HT1080 (cell line): ENCODE results near the gene CBLL1. TPM values are rescaled to one million over a fixed set of nuclear protein-coding genes. Genes with fewer than 3 reads are reported as not detected.

Source experiments
- DNase-seq: peaks from one replicate; pipeline ENCODE4 v3.0.0-alpha.2; 2015; ENCODE audit warnings: low read depth
- total RNA-seq: library from RNA; depleted of rRNA; stranded (reverse); fragments of >200 nt; shearing (Covaris generic); gene quantifications from 2 replicates; pipeline ENCODE4 v1.2.3, GENCODE V29; 2014

Gene CBLL1
- total RNA-seq, 1 experiment from 2014 or later = 25.2 TPM

DNA sequence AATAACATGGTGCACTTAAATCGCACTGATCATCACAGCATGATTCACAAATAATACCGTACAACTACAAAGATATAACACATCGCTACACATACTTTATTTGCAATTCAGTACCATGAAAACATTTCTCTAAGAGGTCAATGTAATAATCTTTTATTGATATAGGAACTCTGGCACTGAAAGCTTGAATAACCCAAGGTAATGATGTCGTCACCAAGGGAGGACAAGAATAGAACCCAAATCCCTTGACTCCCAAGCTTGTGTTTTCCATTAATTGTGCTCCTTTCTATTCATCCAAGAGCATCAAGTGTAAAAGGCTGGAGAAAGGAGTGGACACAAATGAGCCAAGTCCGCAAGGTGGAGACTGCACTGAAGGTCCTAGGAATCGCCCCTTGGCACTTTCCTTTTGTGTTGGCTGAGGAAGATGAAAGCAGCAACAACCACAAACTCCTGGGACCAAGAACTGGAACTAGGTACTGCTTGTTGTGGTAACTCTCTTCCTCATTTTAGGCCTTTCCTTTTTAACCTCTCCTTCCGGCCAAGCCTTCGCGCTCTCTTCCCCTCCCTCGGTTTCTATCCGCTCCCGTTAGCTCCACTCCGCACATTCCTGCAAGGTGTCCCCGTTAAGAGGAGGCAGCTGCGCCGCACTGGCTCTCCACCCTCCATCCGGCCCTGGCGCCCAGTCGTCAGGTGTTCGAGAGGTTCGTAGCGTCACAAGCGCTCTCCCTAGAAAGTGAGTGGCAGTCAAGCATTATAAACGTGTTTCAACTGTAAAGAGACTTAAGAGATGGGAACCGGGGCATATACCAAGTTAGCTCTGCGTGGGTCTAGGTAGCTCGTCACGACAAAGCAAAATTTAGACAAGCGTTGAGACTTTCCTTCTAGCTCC is 1.0 kb upstream of the CBLL1 start:
- DNase-seq = no peak

DNA sequence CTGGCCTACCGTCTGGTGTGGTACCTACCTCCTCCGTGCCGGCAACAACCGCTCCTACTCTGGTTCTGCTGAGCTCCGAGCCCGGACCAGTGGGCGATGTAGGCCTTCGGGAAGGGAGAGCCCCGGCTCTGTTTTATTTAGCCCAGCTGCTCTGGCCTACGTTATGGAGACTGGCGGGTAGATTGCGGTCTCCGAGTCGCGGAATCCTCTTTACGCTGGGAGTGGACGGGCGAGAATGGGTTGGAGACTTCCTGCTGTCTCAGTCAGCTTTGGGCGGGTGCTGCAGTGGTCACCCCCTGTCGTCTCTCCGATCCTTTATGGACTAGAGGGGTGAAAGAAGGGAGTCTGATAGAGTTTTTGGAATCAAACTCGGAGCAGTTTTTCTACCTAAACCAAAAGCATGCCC is 406 bp downstream of the CBLL1 start:
- DNase-seq = no peak

DNA sequence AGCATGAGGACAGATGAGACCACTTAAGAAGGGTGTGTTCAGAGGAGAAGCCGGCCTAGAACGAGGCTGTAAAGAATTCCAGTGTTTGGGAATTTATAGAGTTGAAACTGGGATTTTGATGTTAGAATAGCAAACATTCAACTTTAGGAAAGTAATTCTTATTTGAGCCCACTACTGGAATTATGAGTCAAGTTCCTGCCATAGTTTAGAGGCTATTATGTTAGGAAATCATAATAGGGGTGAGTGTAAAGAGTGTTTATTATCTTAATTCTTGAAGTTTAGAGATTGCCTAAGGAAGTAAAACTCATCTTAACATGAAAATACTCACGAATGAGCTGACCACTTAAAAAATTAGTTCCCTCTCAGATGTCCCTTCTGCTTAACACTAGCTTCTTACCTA is 2.1 kb downstream of the CBLL1 start:
- no peak for DNase-seq

DNA sequence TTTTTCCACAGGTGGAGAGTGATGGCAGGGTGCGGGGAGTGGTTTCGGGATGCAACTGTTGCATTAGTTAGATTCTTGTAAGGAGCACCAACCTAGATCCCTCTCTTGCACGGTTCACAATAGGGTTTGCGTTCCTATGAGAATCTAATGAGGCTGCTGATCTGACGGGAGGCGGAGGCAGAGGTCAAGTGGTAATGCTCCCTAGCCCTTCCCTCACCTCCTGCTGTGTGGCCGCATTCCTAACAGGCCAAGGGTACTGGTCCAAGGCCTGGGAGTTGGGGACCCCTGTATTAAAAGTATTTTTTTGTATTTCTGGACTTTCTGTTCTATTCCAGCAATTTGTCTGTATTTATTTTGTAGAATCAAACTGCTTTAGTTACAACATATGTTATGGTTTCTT is 7.2 kb downstream of the CBLL1 start:
- no peak for DNase-seq

DNA sequence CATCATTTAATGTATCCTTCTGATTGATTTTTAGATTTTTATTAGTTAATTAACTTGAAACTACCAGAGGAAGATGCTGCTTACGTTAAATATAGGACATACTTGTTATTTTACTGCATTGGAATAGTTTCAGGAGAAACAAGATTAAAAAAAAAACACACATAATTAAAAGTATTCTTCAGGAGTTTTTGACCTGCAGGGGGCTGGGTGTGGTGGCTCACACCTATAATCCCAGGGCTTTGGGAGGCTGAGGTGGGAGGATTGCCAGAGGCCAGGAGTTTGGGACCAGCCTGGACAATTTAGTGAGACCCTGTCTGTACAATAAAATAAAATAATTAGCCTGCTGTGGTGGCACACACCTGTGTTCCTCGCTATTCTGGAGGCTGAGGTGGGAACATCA is 10.7 kb downstream of the CBLL1 start:
- DNase-seq = no peak

DNA sequence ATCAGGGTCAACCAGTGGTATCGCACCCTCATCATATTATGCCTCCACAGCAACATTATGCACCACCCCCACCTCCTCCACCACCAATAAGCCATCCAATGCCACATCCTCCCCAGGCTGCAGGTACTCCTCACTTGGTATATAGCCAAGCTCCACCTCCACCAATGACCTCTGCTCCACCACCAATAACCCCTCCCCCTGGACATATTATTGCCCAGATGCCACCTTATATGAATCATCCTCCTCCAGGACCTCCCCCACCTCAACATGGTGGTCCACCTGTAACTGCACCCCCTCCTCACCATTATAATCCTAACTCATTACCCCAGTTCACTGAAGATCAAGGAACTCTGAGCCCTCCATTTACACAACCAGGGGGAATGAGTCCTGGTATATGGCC is 14.7 kb downstream of the CBLL1 start:
- DNase-seq = no peak

DNA sequence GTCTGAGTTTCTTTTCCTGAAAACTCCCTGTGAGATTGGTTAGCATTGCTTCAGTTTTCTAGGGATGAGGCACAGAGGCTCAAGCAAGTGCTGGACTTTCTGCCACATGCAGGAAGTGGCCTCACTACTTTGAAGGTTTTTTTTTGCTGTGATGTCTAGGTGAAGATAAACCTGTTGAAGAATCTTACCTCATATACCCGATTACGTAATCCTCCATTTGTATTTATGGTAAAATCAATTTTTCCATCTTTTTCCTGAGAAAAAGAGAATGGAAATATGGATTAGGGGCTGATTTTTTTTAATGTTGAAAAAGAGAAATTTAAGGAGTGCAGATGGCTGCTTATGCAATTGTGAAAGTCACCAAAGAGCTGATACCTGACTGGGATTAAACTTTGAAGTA is 23.4 kb downstream of the CBLL1 start:
- DNase-seq = no peak

DNA sequence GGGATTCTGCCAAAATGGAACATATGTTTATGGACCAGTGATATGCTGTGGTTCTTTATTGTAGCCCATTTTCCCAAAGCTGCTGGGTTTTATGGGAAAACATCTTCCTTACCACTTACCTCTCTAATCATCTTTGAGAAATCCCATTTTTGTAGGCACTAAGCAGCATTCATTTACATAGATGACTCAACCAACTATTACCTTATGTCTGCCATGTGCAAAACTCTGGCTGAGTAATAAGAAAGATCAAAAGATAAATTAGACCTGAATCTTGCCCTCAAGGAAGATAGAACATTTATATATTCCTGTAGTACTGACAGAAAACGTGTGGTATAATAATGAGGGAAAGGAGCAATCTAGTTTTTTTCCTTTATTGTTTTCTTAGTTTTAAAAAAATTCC is 24.3 kb downstream of the CBLL1 start:
- DNase-seq = no peak

DNA sequence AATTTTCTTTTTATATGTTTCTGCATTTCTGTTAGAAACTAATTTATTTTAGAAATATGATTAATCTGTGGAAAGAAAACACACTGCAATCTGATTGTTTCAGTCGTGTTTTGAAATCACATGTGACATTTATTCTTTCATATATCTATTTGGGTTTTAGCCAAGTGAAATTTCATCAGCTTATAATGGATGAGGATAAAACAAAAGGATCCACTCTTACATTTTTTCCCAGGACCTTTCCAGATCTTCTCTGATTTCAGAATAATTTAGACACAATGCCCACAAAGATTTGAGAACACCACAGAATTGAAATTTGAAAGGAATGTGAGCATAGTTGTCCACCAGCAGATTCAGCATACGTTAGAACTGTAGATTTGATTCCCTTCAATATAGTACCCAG is 29.1 kb downstream of the CBLL1 start:
- no peak for DNase-seq

DNA sequence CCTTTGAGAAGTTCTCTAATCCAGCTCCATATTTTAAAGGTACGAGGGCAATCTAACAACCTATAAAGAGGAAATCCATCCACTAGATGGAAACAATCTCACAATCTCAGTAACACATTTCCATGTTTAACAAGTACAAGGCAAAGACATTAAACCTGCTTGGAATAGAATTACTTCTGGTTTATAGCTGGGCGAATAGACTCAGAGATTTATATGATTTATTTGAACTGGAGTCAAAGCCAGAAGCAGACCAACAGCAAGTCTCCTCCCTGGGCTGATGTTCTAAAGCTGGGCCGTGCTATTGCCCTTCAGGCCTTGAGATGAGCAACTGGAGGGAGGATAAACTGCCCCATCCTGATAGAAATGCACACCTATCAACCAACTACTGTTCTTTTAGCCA is 33.8 kb downstream of the CBLL1 start:
- no peak for DNase-seq

DNA sequence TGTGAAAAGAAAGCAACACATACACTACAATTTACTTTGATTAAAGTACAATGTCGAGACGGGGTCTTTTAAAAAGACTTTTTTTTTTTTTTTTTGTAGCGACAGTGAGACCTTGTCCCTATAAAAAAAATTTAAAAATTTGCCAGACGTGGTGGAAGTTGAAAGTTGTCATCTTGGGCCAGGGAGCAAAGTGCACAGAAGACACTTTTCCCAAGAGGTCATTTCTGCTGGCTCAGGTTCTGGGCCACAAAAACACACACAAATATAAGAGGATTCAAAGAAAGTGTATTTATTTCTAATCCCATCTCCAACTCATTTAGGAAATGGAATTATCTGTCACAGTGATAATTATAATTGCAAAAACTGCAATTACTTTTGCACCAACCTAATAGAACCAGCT is 34.3 kb downstream of the CBLL1 start:
- DNase-seq = no peak

DNA sequence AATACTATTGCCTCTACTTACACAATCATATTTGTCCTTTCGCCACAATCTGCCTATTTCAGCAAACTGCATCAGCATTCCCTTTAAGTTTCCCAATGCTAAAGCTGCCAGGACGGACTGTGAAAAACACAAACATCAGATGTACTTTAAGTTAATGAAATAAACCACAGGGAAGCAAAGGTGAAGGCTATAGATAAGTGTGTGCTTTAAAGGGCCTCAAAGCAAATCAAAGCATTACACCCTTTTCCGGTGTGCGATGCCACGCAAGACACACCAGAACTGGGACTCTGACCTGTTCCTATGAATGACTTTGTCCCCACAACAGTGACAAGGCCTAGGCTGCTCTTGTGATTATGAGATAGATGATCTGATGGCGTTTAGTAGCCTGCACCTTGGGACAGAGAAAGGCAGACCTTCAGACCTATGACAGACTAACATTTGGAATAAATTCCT is 35.7 kb downstream of the CBLL1 start:
- no peak for DNase-seq

DNA sequence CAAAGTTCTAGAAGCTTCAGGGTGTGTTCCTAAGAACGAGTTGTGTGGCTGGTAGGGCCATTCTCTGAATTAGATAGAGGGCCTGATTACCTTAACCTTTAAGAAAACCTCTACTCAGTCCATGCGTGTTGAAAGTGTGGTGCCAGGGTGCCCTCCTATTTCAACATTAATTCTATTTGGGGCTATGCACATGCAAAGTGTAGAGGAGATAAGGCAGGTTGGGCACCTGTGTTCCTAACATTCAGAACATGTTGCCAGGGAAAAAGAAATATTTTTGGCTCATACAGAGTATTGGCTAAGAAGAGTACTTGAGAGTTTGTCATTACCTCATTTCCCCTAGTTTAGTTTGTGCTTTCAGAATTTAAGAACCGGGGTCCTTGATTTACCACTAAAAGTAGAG is 38.4 kb downstream of the CBLL1 start:
- DNase-seq = no peak

DNA sequence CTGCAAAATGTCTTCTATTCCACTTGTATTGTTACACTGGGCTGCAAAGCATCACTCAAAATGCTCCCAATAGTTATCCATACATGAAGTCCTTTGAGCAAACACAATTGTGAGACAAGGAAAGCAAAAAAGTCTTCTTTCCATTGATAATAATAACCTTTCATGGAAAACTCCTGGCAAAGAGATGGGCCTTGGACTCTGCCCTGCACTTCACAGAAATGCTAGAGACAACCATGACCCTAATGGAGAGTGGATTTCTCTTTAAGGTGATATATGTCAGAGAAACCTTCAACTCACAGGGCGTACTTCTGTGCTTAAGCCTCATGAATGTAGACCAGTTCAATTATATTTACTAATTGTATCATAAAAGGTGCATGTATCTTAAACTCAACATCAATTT is 39.7 kb downstream of the CBLL1 start:
- no peak for DNase-seq

DNA sequence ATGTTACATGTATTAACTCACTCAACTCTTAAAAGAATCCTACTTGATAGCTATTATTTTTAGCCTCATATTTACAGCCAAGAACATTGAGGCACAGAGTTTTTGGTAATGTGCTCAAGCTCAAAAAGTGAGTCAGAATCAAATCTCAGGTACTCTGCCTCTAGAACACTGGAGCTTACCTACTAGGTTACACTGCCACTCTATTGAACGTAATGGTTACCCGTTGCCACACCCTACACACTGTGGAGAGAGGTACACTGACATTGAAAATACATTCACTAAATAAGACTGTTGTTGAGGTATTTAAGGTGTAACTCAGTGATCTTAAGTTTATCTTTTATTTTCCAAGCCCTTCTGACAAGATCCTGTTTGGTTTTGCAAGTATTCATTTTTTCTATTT is 41.2 kb downstream of the CBLL1 start:
- no peak for DNase-seq

DNA sequence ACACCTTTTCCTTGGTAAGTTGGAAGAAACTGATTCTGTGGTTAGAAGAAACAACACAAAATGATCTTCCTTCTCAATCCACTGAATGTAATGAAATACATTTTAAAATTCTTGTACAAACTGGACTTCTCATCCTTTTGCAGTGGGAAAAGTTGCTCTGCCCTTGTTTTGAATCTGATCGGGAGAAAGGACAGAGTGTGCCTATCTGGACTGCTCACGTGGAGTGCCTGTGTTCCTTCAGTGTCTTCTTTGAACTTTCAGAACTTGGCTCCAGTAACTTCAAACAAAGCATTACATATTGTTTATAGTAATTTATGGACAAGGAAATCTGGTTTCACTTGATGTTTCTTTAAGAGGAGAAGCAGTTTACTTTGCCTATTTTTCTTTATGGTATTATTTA is 42.0 kb downstream of the CBLL1 start:
- DNase-seq = no peak

DNA sequence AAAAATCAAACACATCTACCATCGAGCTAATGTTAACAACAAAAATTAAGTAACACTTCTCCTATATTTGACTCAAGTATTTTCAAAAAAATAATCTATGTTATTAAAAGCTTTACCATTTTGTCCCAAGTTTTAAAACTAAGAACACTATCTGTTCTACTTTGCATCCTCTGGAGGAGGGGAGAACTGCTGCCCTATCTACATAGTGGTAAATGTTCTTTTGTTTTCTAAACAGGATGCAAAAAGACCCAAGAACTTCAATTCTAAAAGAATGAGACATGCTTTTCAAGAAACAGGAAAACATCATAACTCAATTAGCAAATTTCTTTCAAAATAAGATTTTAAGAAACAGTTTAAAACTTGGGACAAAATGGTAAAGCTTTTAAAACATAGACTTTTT is 44.3 kb downstream of the CBLL1 start:
- DNase-seq = no peak

DNA sequence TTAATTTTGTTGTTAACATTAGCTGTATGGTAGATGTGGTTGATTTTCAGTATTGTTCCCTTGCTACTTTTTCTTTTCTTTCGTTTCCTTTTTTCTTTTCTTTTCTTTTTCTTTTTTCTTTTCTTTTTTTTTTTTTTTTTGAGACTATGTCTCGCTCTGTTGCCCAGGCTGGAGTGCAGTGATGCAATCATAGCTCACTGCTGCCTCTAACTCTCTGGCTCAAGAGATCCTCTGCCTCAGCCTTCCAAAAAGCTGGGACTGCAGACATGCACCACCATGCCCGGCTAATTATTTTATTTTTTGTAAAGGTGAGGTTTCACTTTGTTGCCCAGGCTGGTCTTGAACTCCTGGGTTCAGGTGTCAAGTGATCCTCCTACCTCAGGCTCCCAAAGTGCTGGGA is 44.7 kb downstream of the CBLL1 start:
- DNase-seq = no peak

DNA sequence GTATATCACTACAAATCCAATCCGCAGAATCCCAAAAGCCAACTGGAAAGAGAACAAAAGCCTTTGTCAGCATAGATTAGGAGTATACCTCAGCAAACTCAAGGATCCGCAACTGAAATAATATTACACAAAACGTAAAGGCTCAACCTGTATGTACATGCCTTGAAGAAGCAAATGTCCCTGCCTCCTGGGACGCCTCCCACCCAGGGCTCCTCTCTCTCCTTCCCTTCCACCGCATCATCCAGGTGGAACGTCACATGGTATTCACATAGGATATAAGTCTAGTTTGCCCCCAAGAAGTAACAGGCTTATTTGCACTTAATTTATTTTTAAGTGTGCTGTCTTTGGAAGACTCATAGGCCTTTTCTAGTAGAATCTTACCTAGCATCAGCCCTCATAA is 45.7 kb downstream of the CBLL1 start:
- no peak for DNase-seq

DNA sequence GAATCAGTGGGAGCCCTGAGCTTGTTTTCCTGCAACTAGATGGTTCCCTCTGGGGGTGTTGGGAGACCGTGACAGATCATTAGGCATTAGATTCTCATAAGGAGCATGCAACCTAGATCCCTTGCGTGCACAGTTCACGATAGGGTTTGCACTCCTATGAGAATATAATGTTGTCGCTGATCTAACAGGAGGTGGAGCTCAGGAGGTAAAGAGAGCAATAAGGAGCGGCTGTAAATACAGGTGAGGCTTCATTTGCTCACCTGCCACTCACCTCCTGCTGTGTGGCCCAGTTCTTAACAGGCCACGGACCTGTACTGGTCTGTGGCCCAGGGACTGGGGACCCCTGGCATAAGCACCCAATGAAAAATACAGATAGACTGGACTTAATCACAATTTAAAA is 48.4 kb downstream of the CBLL1 start:
- DNase-seq = no peak

DNA sequence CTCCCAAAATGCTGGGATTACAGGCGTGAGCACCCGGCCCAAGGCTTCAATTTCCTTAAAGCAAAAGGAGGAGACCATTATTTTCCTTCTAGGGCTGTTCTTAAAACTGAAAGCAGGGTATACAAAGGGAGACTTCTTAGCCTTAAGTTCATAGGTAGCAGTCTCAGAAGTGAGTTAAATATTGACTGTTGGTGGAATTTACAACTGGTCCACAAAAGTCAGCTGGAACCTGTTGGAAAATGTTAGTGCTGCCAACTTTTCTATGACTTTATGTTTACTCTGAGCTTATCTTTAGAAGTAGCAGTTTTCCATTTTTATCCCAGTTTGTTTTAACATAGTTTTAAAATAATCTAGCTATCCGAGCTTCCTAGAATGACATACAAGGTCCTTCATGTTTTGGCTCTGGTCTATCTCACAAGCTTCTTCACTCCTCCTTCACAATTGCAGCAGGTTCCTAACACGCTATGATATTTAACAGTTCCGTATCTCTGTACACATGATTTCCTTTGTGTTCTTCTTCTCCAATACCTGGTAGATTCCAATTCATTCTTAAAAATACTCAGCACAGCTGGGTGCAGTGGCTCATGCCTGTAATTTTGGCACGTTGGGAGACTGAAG is 55.8 kb downstream of the CBLL1 start:
- DNase-seq = no peak

DNA sequence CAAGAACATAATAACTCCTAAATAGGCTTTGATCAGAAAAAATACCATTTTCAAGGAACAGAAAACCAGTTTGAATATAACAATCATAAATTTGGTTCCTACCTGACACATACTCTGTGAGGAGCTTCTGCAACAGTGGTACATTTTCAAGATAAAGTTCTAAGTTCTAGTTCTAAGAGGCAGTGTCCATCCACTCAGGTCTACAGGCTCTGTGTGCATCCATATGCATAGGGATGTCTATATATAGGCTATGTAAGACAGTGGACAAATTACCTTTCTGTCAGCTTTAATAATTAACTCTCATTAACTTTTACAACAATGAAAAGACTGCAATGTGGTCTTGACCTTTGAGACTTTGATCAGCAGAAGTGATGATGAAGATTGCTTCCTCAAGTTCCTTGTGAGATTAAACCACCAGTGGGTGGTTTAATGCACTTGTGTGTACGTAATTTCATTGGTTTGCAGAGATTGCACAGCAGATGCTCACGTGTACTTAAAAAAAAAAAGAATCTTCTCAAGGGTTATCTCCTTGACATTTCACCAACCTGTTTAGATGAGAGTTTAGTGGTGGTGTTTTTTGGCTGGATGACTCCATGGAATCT is 59.2 kb downstream of the CBLL1 start, which contains the start of gene SLC26A3:
Gene SLC26A3, minus strand, starts transcription at position 215 of the 602 bp plus-strand sequence. CDS start 8,714 bp downstream, outside the sequence.
- DNase-seq = no peak

DNA sequence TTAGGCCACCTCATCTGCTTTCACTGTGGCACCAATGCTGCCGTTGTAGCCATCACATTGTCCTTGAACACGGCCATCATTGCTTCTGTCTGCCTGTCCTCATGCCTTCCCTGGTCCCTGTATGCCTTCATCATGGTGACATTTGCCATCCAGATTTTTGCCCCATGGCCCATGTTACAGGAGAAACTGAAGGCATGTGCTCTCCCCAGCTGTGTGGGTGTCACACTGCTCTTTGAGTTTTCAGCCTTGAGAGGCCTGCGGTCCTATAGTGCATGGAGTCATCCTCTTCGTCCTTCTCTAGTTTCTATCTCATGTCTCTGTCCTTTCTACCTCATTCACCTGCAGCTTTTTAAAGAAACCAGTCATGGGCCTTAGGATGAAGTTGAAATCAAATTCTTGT is 65.2 kb downstream of the CBLL1 start:
- DNase-seq = no peak
